SK-N-MC (cell line): Measurements from ENCODE around the gene DCBLD2.

Source experiments
- DNase-seq: peaks from one replicate; pipeline ENCODE4 v3.0.0-alpha.2; 2011; ENCODE audit warnings: low read depth, low spot score
- H3K27ac ChIP-seq: fragments of 200-600 bp; sonication (generic); 2 replicates; pipeline ENCODE4 v1.5.1; 2016; ENCODE audit warnings: mixed run types
- H3K36me3 ChIP-seq: fragments of 200-600 bp; sonication (generic); 2 replicates; pipeline ENCODE4 v1.6.1; 2017; ENCODE audit warnings: antibody characterized with exemption, low read length, mixed read lengths; ENCODE audit not compliant: insufficient read depth
- H3K4me3 ChIP-seq: fragments of 200-600 bp; sonication (generic); 2 replicates; pipeline ENCODE4 v1.5.1; 2016
- H3K9ac ChIP-seq: fragments of 200-600 bp; sonication (generic); 2 replicates; pipeline ENCODE4 v1.8.0; 2017; ENCODE audit warnings: mixed run types, mixed read lengths; ENCODE audit not compliant: insufficient read length
- H3K9me3 ChIP-seq: fragments of 200-600 bp; sonication (generic); 2 replicates; pipeline ENCODE4 v1.6.1; 2017; ENCODE audit warnings: low read depth, mild to moderate bottlenecking, antibody characterized with exemption, low read length, moderate library complexity, mixed read lengths
- EZH2 ChIP-seq: fragments of 200-600 bp; sonication (generic); IDR thresholded peaks from one replicate; pipeline ENCODE4 v1.6.1; 2017; ENCODE audit warnings: antibody characterized with exemption
- FOXP2 ChIP-seq: optimal IDR thresholded peaks from 2 replicates; pipeline ENCODE3; 2011; ENCODE audit warnings: mild to moderate bottlenecking, moderate library complexity; ENCODE audit not compliant: insufficient read depth; ENCODE audit errors: extremely low read length, control extremely low read depth
- POLR2AphosphoS5 ChIP-seq: IDR thresholded peaks from 2 replicates; pipeline ENCODE4 v1.6.1; 2012; ENCODE audit warnings: mild to moderate bottlenecking, low read depth, low read length, borderline replicate concordance

Gene DCBLD2

DNA sequence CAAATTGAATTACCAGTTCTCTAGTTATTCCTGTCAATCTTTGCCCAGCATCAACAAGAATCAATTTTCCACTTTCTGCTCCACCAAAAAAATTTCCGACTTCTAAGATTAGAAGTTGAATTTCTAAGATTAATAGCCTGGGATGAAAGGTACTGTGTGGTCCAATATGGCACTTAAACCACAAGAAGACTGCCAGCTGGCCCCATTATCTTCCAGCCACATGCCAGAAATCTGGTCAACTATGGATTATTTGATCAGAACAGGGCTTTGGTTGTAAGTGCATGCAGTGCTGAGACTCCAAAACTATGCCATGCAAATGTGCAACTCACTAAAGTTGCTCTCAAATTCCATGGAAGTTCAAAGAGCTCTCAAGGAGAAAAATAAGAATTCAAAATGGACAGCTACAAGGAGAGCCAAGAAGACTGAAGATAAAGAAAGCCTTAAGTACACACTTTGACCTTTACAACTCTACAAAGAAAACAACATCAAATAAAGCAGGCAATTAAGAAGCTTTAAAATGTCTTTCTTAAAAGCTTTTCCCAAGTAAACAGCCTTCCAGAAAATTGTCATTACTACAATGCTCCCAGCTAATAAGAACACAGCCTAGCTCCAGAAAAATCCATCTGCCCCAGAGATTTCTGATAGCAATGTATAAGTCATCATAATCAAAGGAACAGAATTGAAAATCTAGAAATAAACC, 74.1 kb downstream of the DCBLD2 start:
- Histone ChIP-seq H3K9me3 (0 out of 2 replicates have a peak, but pooled peaks cover 2% of the 10 kb centered on the region), H3K27ac (no peak overlapping the region), H3K9ac (no peak overlapping the region), H3K4me3 (no peak overlapping the region), H3K36me3 (peaks cover 1% of the 10 kb centered on the region; the same call in 1 of the 2 replicates)
- TF ChIP-seq FOXP2 (no peak), POLR2AphosphoS5 (no peak), EZH2 (no peak)
- DNase-seq: no peak

DNA sequence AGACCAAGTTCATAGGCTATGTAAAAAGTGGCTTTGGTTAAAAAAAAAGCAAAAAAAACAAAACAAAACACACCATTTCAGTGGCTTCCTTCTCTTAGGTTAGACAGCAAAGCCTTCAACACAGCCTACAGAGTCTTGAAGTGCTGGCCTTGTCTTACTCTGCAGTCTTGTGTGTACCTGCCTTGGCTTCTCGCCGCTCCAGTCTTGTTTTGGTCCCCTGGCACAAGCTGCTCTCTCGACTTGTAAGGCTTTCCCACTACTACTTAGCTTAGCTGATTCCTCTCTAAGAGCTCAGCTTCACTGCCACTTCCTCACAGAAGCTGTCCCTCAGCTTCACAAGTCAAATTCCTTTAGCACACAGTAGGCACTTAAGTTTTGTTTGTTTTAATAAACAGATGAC, 75.4 kb downstream of the DCBLD2 start:
- Histone ChIP-seq H3K9me3 (0 out of 2 replicates have a peak, but pooled peaks cover 2% of the 10 kb centered on the region), H3K9ac (no peak overlapping the region), H3K27ac (peak overlapping the region; percentile 21; the same call in 1 of the 2 replicates), H3K4me3 (no peak overlapping the region), H3K36me3 (peaks cover 5% of the 10 kb centered on the region; the same call in 1 of the 2 replicates)
- no peak for DNase-seq
- TF ChIP-seq EZH2: no peak
- TF ChIP-seq POLR2AphosphoS5: no peak
- no peak for TF ChIP-seq FOXP2

DNA sequence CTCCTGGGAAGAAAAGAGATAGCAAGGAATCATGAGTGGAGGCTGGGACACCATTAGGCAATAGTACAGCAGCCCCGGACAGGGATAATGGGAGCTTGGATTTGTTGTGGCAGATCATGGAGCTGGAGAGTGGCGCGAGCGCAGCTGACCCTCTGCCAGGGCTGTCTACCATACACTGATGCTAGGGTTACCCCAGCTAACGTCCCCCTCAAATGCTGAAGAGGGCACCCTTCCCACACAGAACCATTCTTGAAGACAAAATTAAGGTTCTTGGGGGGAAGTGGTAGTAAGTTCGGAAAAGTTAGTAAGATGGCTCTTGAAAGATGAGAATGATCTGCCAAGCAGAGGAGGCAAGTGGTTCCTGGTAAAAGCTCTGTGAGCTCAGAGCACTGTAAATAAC, 77.2 kb downstream of the DCBLD2 start:
- H3K27ac ChIP-seq: no peak overlapping the region
- no peak overlapping the region for H3K9ac ChIP-seq
- peaks cover 5% of the 10 kb centered on the region; the same call in 1 of the 2 replicates for H3K36me3 ChIP-seq
- H3K4me3 ChIP-seq: no peak overlapping the region
- TF ChIP-seq FOXP2: no peak
- TF ChIP-seq EZH2: no peak
- TF ChIP-seq POLR2AphosphoS5: no peak
- H3K9me3 ChIP-seq: no peaks in the 10 kb centered on the region
- DNase-seq: no peak

- TF ChIP-seq FOXP2: no peak
- no peak for TF ChIP-seq POLR2AphosphoS5
- no peak for TF ChIP-seq EZH2
- no peak overlapping the region for H3K4me3 ChIP-seq
- no peak overlapping the region for H3K9ac ChIP-seq
- peaks cover 5% of the 10 kb centered on the region for H3K36me3 ChIP-seq
- DNase-seq: no peak
- H3K27ac ChIP-seq: no peak overlapping the region
- no peaks in the 10 kb centered on the region for H3K9me3 ChIP-seq
Measured at GRCh38 chr3:98823791-98824190, 77.7 kb downstream of the DCBLD2 start.

DNA sequence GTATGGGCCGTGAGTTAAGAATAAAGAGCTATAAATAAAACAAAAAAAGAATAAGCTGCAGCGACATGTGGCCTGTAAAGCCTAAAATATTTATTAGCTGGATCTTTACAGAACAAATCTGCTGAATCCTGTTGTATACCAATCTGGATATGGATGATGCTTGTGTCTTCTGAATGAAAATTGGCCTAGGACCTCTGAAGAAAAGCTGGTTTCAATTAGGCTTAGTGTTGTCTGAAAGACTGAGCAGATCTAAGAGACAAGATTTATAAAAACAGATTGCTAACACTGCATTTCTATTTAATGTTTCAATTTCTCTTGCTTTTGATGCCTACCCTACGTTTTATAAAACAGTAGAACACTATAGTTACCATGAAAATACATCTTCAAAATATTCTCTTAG, 80.4 kb downstream of the DCBLD2 start:
- TF ChIP-seq FOXP2: no peak
- peaks cover 18% of the 10 kb centered on the region for H3K36me3 ChIP-seq
- no peak overlapping the region for H3K9ac ChIP-seq

GRCh38 chr3:98817547-98818041, 83.9 kb downstream of the DCBLD2 start:
- 0 out of 2 replicates have a peak overlapping the region, but pooled peaks have one; percentile 25 for H3K27ac ChIP-seq
- peaks cover 25% of the 10 kb centered on the region for H3K36me3 ChIP-seq
- peak; percentile 55 for DNase-seq
- H3K9ac ChIP-seq: no peak overlapping the region
- no peaks in the 10 kb centered on the region for H3K9me3 ChIP-seq
- TF ChIP-seq FOXP2 (no peak), EZH2 (no peak), POLR2AphosphoS5 (no peak)
- no peak overlapping the region for H3K4me3 ChIP-seq

More for the DNA sequence above, 80.4 kb downstream of the DCBLD2 start:
- peak overlapping the region; percentile 87 for H3K27ac ChIP-seq
- DNase-seq: peak; percentile 39
- H3K9me3 ChIP-seq: no peaks in the 10 kb centered on the region
- peak overlapping the region; percentile 10; the same call in 1 of the 2 replicates for H3K4me3 ChIP-seq

DNA sequence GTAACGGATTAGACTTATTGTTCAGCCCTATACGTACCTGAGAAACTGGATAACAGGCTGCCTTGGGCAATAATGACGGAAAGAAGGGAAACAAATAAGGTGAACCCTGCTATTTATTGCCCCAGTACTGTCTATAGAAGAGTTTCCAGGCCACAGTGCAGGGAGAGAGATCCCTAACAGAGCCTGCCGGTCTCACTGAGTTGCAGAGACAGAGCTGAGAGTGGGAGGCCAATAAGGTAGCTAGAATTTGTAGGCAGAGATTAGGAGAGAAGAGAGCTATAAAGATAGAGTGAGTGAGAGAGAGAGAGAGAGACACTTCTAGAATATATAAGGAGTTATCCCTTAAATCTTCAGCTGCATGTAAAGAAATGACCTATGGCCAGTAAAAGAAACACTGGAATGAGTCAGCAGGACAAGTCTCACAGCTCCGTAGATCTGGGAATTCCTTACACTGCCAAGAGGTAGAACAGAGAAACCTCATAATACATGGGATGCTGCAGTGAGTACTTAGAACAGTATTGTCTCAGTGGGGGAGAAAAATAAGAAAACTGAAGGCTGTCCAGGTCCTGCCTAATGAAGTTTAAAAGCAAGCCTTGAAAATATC, 86.6 kb downstream of the DCBLD2 start:
- Histone ChIP-seq H3K9me3 (no peaks in the 10 kb centered on the region), H3K4me3 (no peak overlapping the region), H3K36me3 (peaks cover 32% of the 10 kb centered on the region), H3K9ac (no peak overlapping the region), H3K27ac (no peak overlapping the region)
- no peak for TF ChIP-seq POLR2AphosphoS5
- no peak for TF ChIP-seq FOXP2
- no peak for TF ChIP-seq EZH2
- DNase-seq: no peak

DNA sequence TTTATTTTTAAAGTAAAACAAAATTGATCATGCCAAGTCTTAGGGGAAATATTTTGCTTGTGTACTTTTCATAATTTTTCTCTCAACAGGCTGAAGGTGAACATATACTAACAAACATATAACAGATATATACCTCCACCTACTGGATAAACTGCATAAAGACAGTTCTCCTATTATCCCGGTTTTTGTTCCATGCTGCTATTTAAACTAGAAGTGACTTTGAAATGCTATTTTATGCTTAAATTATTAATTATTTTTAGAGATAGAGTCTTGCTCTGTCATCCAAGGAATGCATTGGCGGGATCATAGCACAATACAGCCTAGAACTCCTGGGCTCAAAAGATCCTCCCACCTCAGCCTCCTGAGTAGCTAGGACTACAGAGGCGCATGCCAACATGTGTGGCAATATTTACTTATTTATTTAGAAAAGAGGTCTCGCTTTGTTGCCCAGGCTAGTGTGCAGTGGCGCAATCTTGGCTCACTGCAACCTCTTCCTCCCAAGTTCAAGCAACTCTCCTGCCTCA, 88.6 kb downstream of the DCBLD2 start:
- DNase-seq: no peak
- no peak overlapping the region for H3K9ac ChIP-seq
- no peaks in the 10 kb centered on the region for H3K9me3 ChIP-seq
- no peak overlapping the region for H3K4me3 ChIP-seq
- H3K27ac ChIP-seq: no peak overlapping the region
- H3K36me3 ChIP-seq: peaks cover 47% of the 10 kb centered on the region
- no peak for TF ChIP-seq FOXP2
- no peak for TF ChIP-seq EZH2
- no peak for TF ChIP-seq POLR2AphosphoS5
